GM12878 (cell line): Measurements from ENCODE around the gene UQCC2. TPM values are rescaled to one million over a fixed set of nuclear protein-coding genes. Genes with fewer than 3 reads are reported as not detected.

Experiments used
- ATAC-seq: fragments of 200-7000 bp; cut with Tn5 transposase; 3 replicates; pipeline ENCODE4 v1.9.1; 2020; ENCODE audit warnings: mild to moderate bottlenecking, moderate library complexity
- BruUV-seq: library from RNA; stranded (reverse); fragments of 400-500 nt; replicated peaks from 2 replicates; lab custom pipeline; 2021; lab: Mats Ljungman, UMichigan
- CTCF ChIA-PET: fragments of 300-600 bp; sonication (Branson Sonifier 250); formaldehyde crosslinking; extraction: SDS; loops from one replicate; lab custom pipeline; 2021; ENCODE audit warnings: inconsistent platforms; lab: Yijun Ruan, JAX
- POLR2A ChIA-PET: fragments of 350-600 bp; formaldehyde crosslinking; extraction: SDS; loops from one replicate; lab custom pipeline; 2021; ENCODE audit warnings: inconsistent platforms; lab: Charles Lee
- RAD21 ChIA-PET: fragments of 300-600 bp; sonication (Branson Sonifier 250); formaldehyde crosslinking; loops from one replicate; lab custom pipeline; 2023; ENCODE audit warnings: antibody characterized with exemption; ENCODE audit not compliant: unreplicated experiment; lab: Charles Lee
- SMC1A ChIA-PET: fragments of 300-600 bp; sonication (Branson Sonifier 250); formaldehyde crosslinking; loops from one replicate; lab custom pipeline; 2023; ENCODE audit not compliant: unreplicated experiment, uncharacterized antibody; lab: Charles Lee
- DNase-seq: peaks from one replicate; pipeline ENCODE4 v3.0.0-alpha.2; 2011; ENCODE audit warnings: low read depth, low spot score
- FAIRE-seq: peaks from 3 replicates; lab custom pipeline; 2011; peaks lifted over from hg19 to GRCh38; lab: Jason Lieb, UNC
- H2AFZ ChIP-seq: 2 replicates; pipeline ENCODE4 v1.6.0; 2011; ENCODE audit warnings: low read depth, low read length, control low read depth; ENCODE audit not compliant: control insufficient read depth
- H3K27ac ChIP-seq: 2 replicates; pipeline ENCODE4 v1.5.1; 2011; ENCODE audit warnings: control low read depth; ENCODE audit not compliant: control insufficient read depth, insufficient read depth
- H3K27me3 ChIP-seq, 2 experiments: replicated peaks in 1 of 2; 2 replicates each; pipeline versions ENCODE4 v1.6.0 to v1.6.1; 2011; ENCODE audit warnings: low read length in 1 of 2; ENCODE audit not compliant: control insufficient read depth in 2 of 2, insufficient read depth in 2 of 2
- H3K36me3 ChIP-seq, 2 experiments: 2 replicates each; pipeline ENCODE4 v1.5.1; 2011; ENCODE audit warnings: low read length in 1 of 2; ENCODE audit not compliant: control insufficient read depth in 2 of 2, insufficient read depth in 2 of 2
- H3K4me1 ChIP-seq: 2 replicates; pipeline ENCODE4 v1.6.1; 2011; ENCODE audit warnings: mild to moderate bottlenecking, low read length, moderate library complexity, mixed read lengths; ENCODE audit not compliant: control insufficient read depth, insufficient read depth
- H3K4me2 ChIP-seq: 2 replicates; pipeline ENCODE4 v1.6.0; 2011; ENCODE audit warnings: control low read depth; ENCODE audit not compliant: control insufficient read depth, insufficient read depth
- H3K4me3 ChIP-seq: fragments of 200-600 bp; sonication (generic); 2 replicates; pipeline ENCODE4 v1.5.1; 2016
- H3K79me2 ChIP-seq: 2 replicates; pipeline ENCODE4 v1.6.0; 2011; ENCODE audit warnings: low read length; ENCODE audit not compliant: control insufficient read depth, insufficient read depth
- H3K9ac ChIP-seq: 2 replicates; pipeline ENCODE4 v1.8.0; 2011; ENCODE audit warnings: low read length, control low read depth, mixed read lengths; ENCODE audit not compliant: control insufficient read depth, insufficient read depth
- H3K9me3 ChIP-seq: replicated peaks from 3 replicates; pipeline ENCODE4 v1.5.1; 2011; ENCODE audit warnings: mild to moderate bottlenecking, low read length; ENCODE audit not compliant: control insufficient read depth, insufficient read depth
- H4K20me1 ChIP-seq: 2 replicates; pipeline ENCODE4 v1.6.0; 2011; ENCODE audit not compliant: control insufficient read depth, insufficient read depth
- HCFC1 ChIP-seq: fragments of 150-350 bp; IDR thresholded peaks from 2 replicates; pipeline ENCODE4 v1.6.1; 2014; ENCODE audit warnings: low read length
- IRF4 ChIP-seq: IDR thresholded peaks from 2 replicates; pipeline ENCODE4 v1.6.1; 2011; ENCODE audit warnings: low read depth, low read length
- SP1 ChIP-seq: IDR thresholded peaks from one replicate; pipeline ENCODE4 v1.6.1; 2011; ENCODE audit warnings: low read depth, low read length
- STAT1 ChIP-seq: fragments of 450-650 bp; conservative IDR thresholded peaks from 2 replicates; pipeline ENCODE4 v1.6.1; 2014; ENCODE audit warnings: antibody characterized with exemption, mild to moderate bottlenecking
- TCF7 ChIP-seq: IDR thresholded peaks from 2 replicates; pipeline ENCODE4 v1.6.1; 2014; ENCODE audit warnings: antibody characterized with exemption, borderline replicate concordance
- ZZZ3 ChIP-seq: IDR thresholded peaks from 2 replicates; pipeline ENCODE4 v1.6.1; 2011; ENCODE audit warnings: low read depth; ENCODE audit not compliant: control insufficient read depth, insufficient read length
- WGBS: methylation state at CpG from one replicate; pipeline ENCODE4 v1.1.6; 2016; ENCODE audit warnings: low lambda C conversion rate; ENCODE audit not compliant: insufficient replicate concordance, insufficient coverage; ENCODE audit errors: missing lambda C conversion rate; 5-methylcytosine and 5-hydroxymethylcytosine counted together
- in situ Hi-C: fragments of 300-500 bp; cut with MboI; formaldehyde crosslinking; loops from 9 replicates; pipeline ENCODE4 v1.14.3; 2018; ENCODE audit warnings: mixed read lengths
- intact Hi-C: fragments of 100-400 bp; cut with micrococcal nuclease; formaldehyde crosslinking; loops from one replicate; pipeline ENCODE4 v1.14.2; 2022; ENCODE audit not compliant: unreplicated experiment
- polyA plus RNA-seq, 11 experiments: library from polyadenylated mRNA; depleted of rRNA in 4 of 11; unstranded in 6 of 11; stranded (reverse) in 5 of 11; fragments of >200 nt; fragmentation: Nextera tagmentation in 4 of 11; fragmentation: Illumina TruSeq in 1 of 11; extraction: Ambion mirVana in 4 of 11; extraction: Trizol in 1 of 11; gene quantifications; 1 replicate in 1 of 11; 2 replicates in 10 of 11; pipeline versions ENCODE4 v1.2.1 to v1.2.3, GENCODE V29; 2011 to 2016; ENCODE audit warnings: inconsistent platforms in 2 of 11, missing spikeins in 2 of 11, low read depth in 1 of 11
- total RNA-seq, 4 experiments: library from RNA; depleted of rRNA in 3 of 4; stranded (reverse); fragments of >200 nt in 3 of 4; fragmentation: Illumina TruSeq in 1 of 4; extraction: Trizol in 1 of 4; gene quantifications; 2 replicates each; pipeline versions ENCODE4 v1.2.1 to v1.2.3, GENCODE V29; 2013 to 2021
- TF ChIP-seq, protein P1 (sequence below): IDR thresholded peaks from 2 replicates; pipeline ENCODE4 v1.6.1; 2012; ENCODE audit warnings: mild to moderate bottlenecking, low read depth, low read length
- TF ChIP-seq, protein P2 (sequence below): IDR thresholded peaks from 2 replicates; pipeline ENCODE4 v1.6.1; 2011; ENCODE audit warnings: borderline replicate concordance, low read depth, mild to moderate bottlenecking, moderate library complexity, low read length; ENCODE audit not compliant: insufficient read depth, poor library complexity, severe bottlenecking
- TF ChIP-seq, protein P3 (sequence below): IDR thresholded peaks from 2 replicates; pipeline ENCODE4 v1.6.1; 2011; ENCODE audit warnings: low read depth, mild to moderate bottlenecking, low read length, moderate library complexity, borderline replicate concordance; ENCODE audit errors: extremely low read depth
- TF ChIP-seq, protein P4 (sequence below): fragments of 150-350 bp; IDR thresholded peaks from 2 replicates; pipeline ENCODE4 v1.6.1; 2014; ENCODE audit warnings: mild to moderate bottlenecking, low read depth, low read length

UQCC2 gene
- total and polyA plus RNA-seq, 10 of the 15 experiments (the other 5 are each of a cell fraction or from before 2014, with no cell fraction given) = 40.6 to 478 (median 71.2) TPM

DNA sequence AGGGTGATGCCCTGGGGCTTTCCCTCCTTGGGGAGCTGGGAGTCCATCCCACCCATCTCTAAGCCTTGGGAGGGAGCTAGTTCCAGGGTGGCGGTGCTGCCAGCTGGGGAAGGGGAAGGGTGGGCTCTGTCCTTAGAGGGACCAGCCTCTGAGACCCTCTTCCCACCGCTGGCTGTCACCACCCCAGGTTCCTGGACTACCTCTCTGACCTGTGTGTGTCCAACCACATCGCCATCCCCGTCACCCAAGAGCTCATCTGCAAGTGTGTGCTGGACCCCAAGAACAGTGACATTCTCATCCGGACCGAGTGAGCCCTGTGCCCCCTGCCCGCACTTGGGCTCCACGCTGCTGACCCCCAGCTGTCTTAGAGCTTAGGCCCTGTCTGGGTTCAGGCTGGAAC lies 43.2 kb downstream of the UQCC2 start (continued):
- no peak for TF ChIP-seq HCFC1
- TF ChIP-seq, protein P1, sequence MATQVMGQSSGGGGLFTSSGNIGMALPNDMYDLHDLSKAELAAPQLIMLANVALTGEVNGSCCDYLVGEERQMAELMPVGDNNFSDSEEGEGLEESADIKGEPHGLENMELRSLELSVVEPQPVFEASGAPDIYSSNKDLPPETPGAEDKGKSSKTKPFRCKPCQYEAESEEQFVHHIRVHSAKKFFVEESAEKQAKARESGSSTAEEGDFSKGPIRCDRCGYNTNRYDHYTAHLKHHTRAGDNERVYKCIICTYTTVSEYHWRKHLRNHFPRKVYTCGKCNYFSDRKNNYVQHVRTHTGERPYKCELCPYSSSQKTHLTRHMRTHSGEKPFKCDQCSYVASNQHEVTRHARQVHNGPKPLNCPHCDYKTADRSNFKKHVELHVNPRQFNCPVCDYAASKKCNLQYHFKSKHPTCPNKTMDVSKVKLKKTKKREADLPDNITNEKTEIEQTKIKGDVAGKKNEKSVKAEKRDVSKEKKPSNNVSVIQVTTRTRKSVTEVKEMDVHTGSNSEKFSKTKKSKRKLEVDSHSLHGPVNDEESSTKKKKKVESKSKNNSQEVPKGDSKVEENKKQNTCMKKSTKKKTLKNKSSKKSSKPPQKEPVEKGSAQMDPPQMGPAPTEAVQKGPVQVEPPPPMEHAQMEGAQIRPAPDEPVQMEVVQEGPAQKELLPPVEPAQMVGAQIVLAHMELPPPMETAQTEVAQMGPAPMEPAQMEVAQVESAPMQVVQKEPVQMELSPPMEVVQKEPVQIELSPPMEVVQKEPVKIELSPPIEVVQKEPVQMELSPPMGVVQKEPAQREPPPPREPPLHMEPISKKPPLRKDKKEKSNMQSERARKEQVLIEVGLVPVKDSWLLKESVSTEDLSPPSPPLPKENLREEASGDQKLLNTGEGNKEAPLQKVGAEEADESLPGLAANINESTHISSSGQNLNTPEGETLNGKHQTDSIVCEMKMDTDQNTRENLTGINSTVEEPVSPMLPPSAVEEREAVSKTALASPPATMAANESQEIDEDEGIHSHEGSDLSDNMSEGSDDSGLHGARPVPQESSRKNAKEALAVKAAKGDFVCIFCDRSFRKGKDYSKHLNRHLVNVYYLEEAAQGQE = no peak
- TF ChIP-seq STAT1 = no peak
- TF ChIP-seq SP1 = no peak
- no peak for TF ChIP-seq IRF4
- no peak for TF ChIP-seq TCF7
- TF ChIP-seq, protein P2, sequence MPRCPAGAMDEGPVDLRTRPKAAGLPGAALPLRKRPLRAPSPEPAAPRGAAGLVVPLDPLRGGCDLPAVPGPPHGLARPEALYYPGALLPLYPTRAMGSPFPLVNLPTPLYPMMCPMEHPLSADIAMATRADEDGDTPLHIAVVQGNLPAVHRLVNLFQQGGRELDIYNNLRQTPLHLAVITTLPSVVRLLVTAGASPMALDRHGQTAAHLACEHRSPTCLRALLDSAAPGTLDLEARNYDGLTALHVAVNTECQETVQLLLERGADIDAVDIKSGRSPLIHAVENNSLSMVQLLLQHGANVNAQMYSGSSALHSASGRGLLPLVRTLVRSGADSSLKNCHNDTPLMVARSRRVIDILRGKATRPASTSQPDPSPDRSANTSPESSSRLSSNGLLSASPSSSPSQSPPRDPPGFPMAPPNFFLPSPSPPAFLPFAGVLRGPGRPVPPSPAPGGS = no peak
- no peak for TF ChIP-seq ZZZ3

DNA sequence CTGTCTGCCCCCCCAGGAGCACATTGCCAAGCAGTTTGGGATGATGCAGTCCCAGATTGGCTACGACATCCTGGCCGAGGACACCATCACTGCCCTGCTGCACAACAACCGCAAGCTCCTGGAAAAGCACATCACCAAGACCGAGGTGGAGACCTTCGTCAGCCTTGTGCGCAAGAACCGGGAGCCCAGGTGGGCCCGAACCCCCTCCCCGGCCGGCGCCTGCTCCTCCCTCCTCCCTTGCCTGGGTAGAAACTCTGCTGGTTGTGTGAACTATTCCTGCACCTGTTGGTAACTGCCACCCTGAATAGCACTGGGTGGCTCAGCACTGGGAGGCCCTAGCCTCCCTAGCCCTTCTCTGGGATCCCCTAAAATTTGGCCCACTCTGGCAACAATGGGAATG lies 43.7 kb downstream of the UQCC2 start:
- SMC1A ChIA-PET = no interaction called here
- Histone ChIP-seq H3K4me3 (no peak overlapping the region), H3K4me1 (no peaks in the 10 kb centered on the region), H3K79me2 (no peaks in the 10 kb centered on the region), H2AFZ (no peak overlapping the region), H3K9me3 (no peaks in the 10 kb centered on the region), H3K4me2 (no peak overlapping the region), H3K27ac (no peak overlapping the region), H4K20me1 (no peaks in the 10 kb centered on the region), H3K36me3 (peaks cover 20 to 30% of the 10 kb centered on the region in 2 experiments), H3K9ac (no peak overlapping the region), H3K27me3 (no peaks in the 10 kb centered on the region)
- DNase-seq (no peak), FAIRE-seq (no peak), ATAC-seq (no peak)
- POLR2A ChIA-PET = no interaction called here
- no TSS peak for BruUV-seq
- WGBS = 97% methylated on average over 11 of the region's 11 CpGs
- RAD21 ChIA-PET = no interaction called here
- TF ChIP-seq, protein P3, sequence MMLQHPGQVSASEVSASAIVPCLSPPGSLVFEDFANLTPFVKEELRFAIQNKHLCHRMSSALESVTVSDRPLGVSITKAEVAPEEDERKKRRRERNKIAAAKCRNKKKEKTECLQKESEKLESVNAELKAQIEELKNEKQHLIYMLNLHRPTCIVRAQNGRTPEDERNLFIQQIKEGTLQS = no peak
- TF ChIP-seq, protein P4, sequence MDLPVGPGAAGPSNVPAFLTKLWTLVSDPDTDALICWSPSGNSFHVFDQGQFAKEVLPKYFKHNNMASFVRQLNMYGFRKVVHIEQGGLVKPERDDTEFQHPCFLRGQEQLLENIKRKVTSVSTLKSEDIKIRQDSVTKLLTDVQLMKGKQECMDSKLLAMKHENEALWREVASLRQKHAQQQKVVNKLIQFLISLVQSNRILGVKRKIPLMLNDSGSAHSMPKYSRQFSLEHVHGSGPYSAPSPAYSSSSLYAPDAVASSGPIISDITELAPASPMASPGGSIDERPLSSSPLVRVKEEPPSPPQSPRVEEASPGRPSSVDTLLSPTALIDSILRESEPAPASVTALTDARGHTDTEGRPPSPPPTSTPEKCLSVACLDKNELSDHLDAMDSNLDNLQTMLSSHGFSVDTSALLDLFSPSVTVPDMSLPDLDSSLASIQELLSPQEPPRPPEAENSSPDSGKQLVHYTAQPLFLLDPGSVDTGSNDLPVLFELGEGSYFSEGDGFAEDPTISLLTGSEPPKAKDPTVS = no peak
- CTCF ChIA-PET = no interaction called here
- intact Hi-C loops (no loop called here), in situ Hi-C loops (no loop called here)
